GM19455 (cell line): ENCODE measurements around the gene GPR21.

Source experiments
- ATAC-seq: cut with Tn5 transposase; IDR thresholded peaks from one replicate; pipeline ENCODE4 v1.9.1; 2021; ENCODE audit not compliant: unreplicated experiment

GPR21 gene, protein sequence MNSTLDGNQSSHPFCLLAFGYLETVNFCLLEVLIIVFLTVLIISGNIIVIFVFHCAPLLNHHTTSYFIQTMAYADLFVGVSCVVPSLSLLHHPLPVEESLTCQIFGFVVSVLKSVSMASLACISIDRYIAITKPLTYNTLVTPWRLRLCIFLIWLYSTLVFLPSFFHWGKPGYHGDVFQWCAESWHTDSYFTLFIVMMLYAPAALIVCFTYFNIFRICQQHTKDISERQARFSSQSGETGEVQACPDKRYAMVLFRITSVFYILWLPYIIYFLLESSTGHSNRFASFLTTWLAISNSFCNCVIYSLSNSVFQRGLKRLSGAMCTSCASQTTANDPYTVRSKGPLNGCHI

DNA sequence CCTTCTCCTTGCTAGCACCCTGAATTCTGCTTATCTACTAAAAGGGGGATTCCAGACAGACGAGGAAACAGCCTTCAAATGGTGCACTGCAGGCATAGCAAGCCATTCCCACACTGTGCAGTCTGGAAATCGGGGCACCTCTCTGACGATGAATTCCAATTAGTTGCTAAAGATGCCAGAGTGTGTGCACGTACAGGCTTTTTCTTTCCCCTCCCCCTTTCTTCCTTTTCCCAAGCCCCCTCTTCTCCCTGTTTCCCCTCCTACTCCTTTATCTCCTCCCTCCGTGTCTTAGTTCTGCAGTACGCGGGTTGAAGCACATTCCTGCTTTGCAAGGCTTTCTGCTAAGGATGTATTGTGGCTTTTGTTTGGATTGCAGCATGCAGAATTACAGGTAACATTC lies at the start of gene GPR21:
TSS of gene GPR21 (plus strand) at position 316 of the 400 bp plus-strand sequence. CDS start 900 bp downstream, outside the sequence.
- no peak for ATAC-seq

DNA sequence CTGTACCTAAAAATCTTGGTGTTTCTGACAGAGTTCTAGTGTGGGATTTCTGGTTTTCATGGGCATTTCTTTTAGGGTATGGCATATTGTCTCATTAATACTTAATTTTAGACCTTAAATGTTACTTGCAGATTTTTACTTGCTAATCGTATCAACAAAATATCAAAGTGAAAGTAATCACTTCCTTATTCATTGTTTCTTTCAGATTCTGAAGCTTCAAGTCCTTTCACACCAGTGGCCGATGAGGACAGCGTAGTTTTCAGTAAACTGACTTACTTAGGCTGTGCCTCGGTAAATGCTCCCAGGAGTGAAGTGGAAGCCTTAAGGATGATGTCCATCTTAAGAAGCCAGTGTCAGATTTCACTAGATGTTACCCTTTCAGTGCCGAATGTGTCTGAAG lies 47.5 kb upstream of the GPR21 start:
- ATAC-seq, result no peak

- ATAC-seq, result no peak
Measured at GRCh38 chr9:122988141-122988540, 45.3 kb upstream of the GPR21 start.

DNA sequence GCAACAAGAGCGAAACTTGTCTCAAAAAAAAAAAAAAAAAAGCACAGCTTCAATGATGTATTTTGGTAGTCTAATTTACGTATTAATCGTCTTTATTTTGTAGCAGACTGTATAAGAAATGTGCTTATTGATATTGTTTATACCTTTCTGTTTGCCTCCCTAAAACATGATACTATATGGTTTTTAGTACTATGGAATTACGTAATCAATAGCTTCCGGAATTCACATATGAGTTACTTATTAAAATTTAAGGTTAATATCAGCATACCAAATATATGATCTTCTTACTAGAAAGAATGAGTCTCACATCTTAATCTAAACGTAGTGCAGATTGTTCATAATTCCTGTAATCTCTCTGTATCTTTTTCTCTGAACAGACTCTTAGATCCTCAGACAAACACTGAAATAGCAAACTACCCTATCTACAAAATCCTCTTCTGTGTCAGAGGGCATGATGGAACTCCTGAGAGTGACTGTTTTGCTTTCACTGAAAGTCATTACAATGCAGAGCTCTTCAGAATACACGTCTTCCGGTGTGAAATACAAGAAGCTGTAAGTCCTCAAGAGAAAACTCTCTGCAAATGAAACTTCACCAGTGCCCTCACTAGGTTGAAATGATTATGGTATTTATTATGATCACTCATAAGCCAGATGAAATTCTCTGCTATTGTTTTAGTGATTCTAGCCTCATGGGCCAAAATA lies 44.4 kb upstream of the GPR21 start:
- peak; percentile 81 for ATAC-seq

DNA sequence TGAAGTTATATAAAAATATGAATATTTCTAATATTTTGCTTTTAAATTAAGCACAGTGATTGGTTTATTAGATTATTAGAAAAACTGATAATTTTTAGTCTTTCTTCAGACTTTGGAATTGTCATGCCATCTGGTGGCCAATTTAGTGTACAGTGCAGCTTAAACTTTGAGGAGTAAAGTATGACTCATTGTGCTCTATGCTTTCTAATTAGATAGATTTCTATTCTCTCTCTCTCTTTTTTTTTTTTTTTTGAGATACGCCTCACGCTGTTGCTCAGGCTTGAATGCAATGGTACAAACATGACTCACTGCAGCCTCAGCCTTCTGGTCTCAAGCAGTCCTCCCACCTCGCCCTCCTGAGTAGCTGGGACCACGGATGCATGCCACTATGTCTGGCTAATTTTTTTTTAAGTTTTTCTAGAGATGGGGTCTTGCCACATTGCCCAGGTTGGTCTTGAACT lies 42.1 kb upstream of the GPR21 start:
- ATAC-seq, result no peak

DNA sequence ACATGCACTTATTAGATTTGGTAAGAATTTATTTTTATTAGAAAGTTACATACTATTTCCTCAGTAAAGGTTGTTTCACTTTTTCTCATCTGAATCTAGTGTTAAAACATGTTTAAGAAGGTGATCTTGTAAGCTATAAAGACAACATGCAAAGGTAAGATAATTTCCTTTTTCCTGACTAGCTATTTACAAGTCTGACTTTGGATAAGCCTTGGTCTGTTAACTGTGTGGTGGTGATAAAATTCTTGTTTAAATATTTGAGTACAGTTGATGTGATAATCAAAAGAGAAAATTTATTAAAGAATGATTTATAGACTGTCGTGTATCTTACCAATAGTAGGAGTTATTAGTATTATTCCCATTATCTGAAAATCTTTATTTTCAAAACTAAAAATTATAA lies 36.9 kb upstream of the GPR21 start:
- ATAC-seq, result no peak

GRCh38 chr9:122998448-122998847 lies 35.0 kb upstream of the GPR21 start:
- no peak for ATAC-seq

DNA sequence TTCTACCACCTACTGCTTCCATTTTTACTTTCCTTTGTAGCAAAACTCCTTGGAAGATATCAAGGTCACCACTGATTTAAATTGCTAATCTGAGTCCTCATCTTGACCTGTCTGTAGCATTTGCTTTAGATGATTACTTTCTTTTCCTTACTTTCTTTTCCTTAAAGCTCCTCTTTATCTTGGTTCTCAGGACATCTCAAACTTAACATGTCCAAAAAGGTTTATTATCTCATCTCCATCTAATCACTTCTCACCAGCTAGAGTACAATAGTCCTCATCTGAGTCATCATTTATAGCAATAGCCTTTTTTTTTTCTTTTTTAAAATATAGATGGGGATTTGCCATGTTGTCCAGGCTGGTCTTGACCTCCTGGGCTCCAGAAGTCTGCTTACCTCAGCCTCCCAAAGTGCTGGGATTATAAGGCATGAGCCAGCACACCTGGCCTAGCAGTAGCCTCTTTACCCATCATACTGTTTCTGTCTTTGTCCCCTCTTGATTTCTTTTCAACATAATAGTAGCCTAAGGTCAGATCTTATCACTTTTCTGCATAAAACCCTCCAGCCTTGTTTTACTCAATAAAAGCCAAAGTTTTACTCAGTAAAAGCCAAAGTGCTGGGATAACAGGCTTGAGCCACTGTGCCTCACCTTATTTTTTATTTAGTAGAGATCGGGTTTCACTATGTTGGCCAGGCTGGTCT lies 32.9 kb upstream of the GPR21 start:
- ATAC-seq, result no peak

GRCh38 chr9:123002754-123003153 lies 30.7 kb upstream of the GPR21 start:
- ATAC-seq, result no peak

DNA sequence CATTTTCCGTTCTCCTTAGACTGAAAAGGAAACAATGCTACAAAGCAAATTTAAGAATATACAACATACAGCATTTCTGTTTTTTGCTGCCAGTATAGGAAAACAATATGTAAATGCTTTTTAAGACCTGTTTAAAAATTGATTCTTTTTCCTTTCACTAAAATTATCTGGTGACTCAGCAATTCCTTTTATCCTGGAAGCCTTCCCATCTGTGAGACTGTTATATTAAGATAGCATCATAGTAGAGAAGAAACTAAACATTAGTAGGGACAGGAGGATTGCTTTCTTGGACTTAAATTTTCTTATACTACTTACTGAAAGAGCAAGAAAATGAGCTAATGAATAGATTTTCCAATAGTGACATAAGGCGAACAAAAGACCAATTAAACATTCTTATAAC lies 30.0 kb upstream of the GPR21 start:
- ATAC-seq, result no peak

DNA sequence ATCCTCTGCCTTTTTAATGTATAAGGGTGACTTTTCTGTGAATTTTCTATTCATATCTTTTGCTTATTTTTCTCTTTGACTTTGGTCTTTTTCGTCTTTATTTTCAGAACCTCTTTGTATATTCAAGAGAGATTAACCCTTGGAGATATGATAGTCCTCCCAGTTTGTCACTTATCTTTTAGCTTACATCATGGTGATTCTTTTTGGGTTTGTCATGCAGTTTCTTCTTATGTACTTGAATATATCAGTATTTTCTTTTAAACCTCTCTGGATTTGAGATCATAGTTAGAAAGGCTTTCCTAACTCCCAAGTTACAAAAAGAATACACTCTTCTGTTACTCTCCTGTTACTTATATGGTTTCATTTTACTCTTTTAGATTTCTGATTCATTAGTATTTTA lies 27.5 kb upstream of the GPR21 start:
- ATAC-seq, result no peak

GRCh38 chr9:123007269-123007668 lies 26.2 kb upstream of the GPR21 start:
- no peak for ATAC-seq

- no peak for ATAC-seq
Measured at GRCh38 chr9:123008909-123009308, 24.6 kb upstream of the GPR21 start.

- ATAC-seq, result no peak
Measured at GRCh38 chr9:123011380-123011779, 22.1 kb upstream of the GPR21 start.

DNA sequence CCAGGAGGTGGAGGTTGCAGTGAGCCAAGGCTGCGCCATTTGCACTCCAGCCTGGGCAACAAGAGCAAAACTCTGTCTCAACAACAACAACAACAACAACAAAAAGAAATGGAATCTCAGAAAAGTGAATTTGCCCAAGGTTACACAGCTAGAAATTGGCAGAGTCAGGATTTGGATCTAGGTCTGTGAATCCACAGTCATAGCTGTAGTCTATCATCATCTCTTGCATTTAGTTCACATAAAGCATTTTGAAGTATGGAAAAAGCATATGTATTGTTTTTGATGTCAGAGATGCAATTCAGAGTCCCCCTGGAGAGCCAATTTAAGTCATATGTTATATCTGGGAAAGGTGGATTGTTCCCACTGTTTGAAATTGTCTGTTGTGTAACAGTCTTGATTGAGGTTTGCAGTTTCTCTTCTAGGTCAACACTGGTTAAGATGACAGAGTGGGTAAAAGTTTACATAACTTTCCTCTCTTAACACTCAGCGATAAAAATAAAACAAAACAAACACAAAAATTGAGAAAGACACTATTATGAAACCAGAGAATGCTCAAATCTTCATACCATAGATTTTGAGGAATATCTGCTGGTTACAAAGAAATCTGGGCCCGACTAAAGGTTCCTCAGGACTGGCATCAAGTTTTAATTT lies 21.5 kb upstream of the GPR21 start:
- ATAC-seq, result no peak

DNA sequence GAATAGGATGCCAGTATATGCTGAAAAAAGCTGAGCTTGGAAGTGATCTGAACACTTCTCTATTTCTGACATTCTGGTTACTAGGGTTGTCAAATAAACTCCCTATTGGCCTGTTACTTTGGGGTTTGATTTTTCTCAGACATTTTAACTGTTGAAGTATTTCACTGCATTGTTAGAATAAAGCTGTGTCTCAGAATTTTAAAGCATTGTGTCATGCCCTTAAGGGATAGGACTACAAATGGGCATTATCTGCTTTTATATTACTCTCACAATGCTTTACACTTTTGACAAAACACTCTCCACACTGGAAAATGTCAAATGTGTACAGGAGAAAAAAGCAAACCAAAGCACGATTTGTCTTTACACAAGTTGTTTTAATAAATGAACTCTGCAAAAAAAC lies 16.8 kb upstream of the GPR21 start:
- no peak for ATAC-seq

- no peak for ATAC-seq
Measured at GRCh38 chr9:123020796-123021195, 12.7 kb upstream of the GPR21 start.

DNA sequence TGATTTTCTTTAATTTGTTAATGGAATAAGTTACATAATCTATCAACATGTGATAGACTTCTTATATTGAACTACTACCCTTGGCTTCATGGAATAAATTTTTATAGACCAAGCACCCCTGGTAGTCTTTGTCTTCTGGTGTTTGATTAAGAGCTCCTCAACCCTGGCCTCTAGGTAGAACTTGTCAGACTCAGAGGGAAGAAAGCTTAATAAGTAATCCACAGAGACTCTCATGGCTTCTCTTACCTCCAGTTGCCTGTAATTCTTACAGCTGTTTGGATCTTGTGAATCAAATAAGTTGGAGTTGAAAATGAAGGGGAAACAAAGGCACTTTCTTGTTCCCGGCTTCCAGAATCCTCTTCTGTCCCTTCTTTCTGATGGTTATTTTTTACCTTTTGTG lies 7.0 kb upstream of the GPR21 start:
- no peak for ATAC-seq

- ATAC-seq, result no peak
Measured at GRCh38 chr9:123027517-123027916, 6.0 kb upstream of the GPR21 start.

DNA sequence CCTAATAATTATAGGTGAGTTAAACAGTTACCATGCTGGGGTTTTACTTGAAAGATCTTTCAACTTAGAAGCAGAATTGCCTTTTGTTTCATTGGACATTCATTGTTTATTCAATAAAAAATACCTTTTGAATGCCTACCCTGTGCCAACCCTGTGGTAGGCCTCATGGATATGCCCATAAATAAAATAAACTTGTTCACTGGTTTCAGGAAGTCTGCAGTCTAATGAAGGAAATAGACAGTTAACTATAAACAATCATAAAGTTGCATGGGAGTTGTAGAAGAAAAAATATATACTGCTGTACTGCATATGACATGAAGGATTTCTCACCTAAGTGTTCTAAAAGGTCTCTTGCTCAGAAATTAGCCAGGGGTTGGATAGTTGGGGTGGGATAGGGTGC lies 5.3 kb upstream of the GPR21 start:
- ATAC-seq, result no peak

GRCh38 chr9:123028973-123029372 lies 4.5 kb upstream of the GPR21 start:
- no peak for ATAC-seq
